K562 (cell line): ENCODE measurements around the gene CCDC33.

Source experiments
- JUN ChIP-seq, 2 experiments: sonication (generic) in 1 of 2; formaldehyde crosslinking in 1 of 2; IDR thresholded peaks; 2 replicates each; pipeline versions ENCODE4 v1.6.1 to v1.8.0; 2012 to 2022; ENCODE audit warnings: borderline replicate concordance in 2 of 2, mild to moderate bottlenecking in 2 of 2, improper control_type of control experiment in 1 of 2, low read depth in 1 of 2, low read length in 1 of 2, missing genetic modification reagents in 1 of 2
- NR2C2 ChIP-seq, 2 experiments: fragments of 200-800 bp in 1 of 2; sonication (Bioruptor generic) in 1 of 2; sonication (generic) in 1 of 2; formaldehyde crosslinking in 1 of 2; IDR thresholded peaks; 2 replicates each; pipeline versions ENCODE4 v1.6.1 to v1.8.0; 2016 to 2022; ENCODE audit warnings: mild to moderate bottlenecking in 1 of 2, missing compliant biosample characterization in 1 of 2, missing genetic modification characterization in 1 of 2, missing genetic modification reagents in 1 of 2
- OTX1 ChIP-seq: fragments of 450-650 bp; formaldehyde crosslinking; IDR thresholded peaks from 2 replicates; pipeline ENCODE4 v1.4.0; 2022; ENCODE audit warnings: mild to moderate bottlenecking
- POLR2A ChIP-seq: fragments of 450-650 bp; conservative IDR thresholded peaks from 2 replicates; pipeline ENCODE4 v1.6.1; 2016
- ZNF174 ChIP-seq: fragments of 250-450 bp; sonication (Bioruptor Pico); IDR thresholded peaks from 2 replicates; pipeline ENCODE4 v1.4.0; 2020; ENCODE audit warnings: mild to moderate bottlenecking
- ZNF274 ChIP-seq: IDR thresholded peaks from 2 replicates; pipeline ENCODE4 v1.6.1; 2011; ENCODE audit warnings: low read depth, mild to moderate bottlenecking, low read length, moderate library complexity, borderline replicate concordance
- ZNF408 ChIP-seq: fragments of 250-450 bp; sonication (Bioruptor Pico); IDR thresholded peaks from 2 replicates; pipeline ENCODE4 v1.4.0; 2020; ENCODE audit warnings: low read depth, mild to moderate bottlenecking, moderate library complexity
- ZNF584 ChIP-seq: fragments of 200-800 bp; sonication (Bioruptor generic); IDR thresholded peaks from 2 replicates; pipeline ENCODE4 v1.6.1; 2016; ENCODE audit warnings: low read depth, mild to moderate bottlenecking, missing genetic modification characterization, missing compliant biosample characterization
- TF ChIP-seq, protein P1 (sequence below), 2 experiments: fragments of 450-650 bp; IDR thresholded peaks; 2 replicates each; pipeline ENCODE4 v1.6.1; 2016
- TF ChIP-seq, protein P2 (sequence below): sonication (generic); formaldehyde crosslinking; IDR thresholded peaks from 2 replicates; pipeline ENCODE4 v1.8.1; 2023; ENCODE audit warnings: mild to moderate bottlenecking, missing genetic modification reagents
- TF ChIP-seq, protein P3 (sequence below), 3 experiments: IDR thresholded peaks in 2 of 3; conservative IDR thresholded peaks in 1 of 3; 2 replicates each; pipeline ENCODE4 v1.5.1; 2011 to 2012; ENCODE audit warnings: low read length in 3 of 3, mild to moderate bottlenecking in 3 of 3, control low read depth in 2 of 3, improper control_type of control experiment in 1 of 3, inconsistent platforms in 1 of 3, low read depth in 1 of 3, mixed read lengths in 1 of 3, moderate library complexity in 1 of 3; ENCODE audit not compliant: insufficient read depth in 2 of 3
- TF ChIP-seq, protein P4 (sequence below), 3 experiments: fragments of 200-800 bp in 1 of 3; fragments of 250-450 bp in 1 of 3; fragments of 450-650 bp in 1 of 3; sonication (Bioruptor Pico) in 1 of 3; sonication (Bioruptor generic) in 1 of 3; formaldehyde crosslinking in 1 of 3; IDR thresholded peaks; 2 replicates each; pipeline versions ENCODE4 v1.6.1 to v1.8.0; 2016 to 2022; ENCODE audit warnings: mild to moderate bottlenecking in 2 of 3, missing genetic modification characterization in 2 of 3, missing compliant biosample characterization in 1 of 3, moderate library complexity in 1 of 3
- TF ChIP-seq, protein P5 (sequence below): sonication (generic); formaldehyde crosslinking; IDR thresholded peaks from 2 replicates; pipeline ENCODE4 v1.9.0; 2022; ENCODE audit warnings: mild to moderate bottlenecking, missing genetic modification reagents
- TF ChIP-seq, protein P6 (sequence below), 2 experiments: fragments of 200-800 bp in 1 of 2; sonication (Bioruptor generic) in 1 of 2; sonication (generic) in 1 of 2; formaldehyde crosslinking in 1 of 2; IDR thresholded peaks in 1 of 2; conservative IDR thresholded peaks in 1 of 2; 2 replicates each; pipeline versions ENCODE4 v1.5.0 to v1.6.1; 2016 to 2020; ENCODE audit warnings: missing compliant biosample characterization in 1 of 2, missing genetic modification characterization in 1 of 2, missing genetic modification reagents in 1 of 2

DNA sequence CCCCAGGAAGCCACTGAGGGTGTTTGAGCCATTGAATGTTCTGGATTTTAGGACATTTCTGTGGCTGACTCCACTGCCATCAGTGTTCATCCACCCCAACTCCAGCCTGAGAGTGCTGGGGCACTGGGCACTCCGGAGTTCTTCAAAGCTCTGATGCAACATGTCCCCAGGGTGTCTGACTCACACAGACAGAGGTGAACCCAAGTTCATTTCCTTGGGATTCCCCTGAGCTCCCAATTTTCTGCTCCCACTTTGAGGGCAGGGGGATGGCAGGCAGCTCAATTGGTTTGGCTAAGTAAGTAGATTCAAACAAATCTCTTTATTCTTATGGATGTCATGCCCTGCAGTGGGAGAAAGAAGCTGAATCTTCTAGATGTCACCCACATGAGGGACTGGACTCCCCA is 35.7 kb upstream of the CCDC33 start:
- TF ChIP-seq ZNF274 (no peak), POLR2A (no peak), NR2C2 (CRISPR knock-in tag; IDR thresholded peaks at IDR 0.05) (no peak), NR2C2 (tag; IDR thresholded peaks at IDR 0.05) (no peak), OTX1 (CRISPR knock-in tag) (no peak), JUN (IDR thresholded peaks at IDR 0.05; ENCODE audit: borderline replicate concordance, low read depth, low read length) (no peak), JUN (CRISPR knock-in tag; IDR thresholded peaks at IDR 0.05; ENCODE audit: borderline replicate concordance) (no peak), ZNF408 (CRISPR knock-in tag) (no peak), ZNF174 (CRISPR knock-in tag) (no peak), ZNF584 (CRISPR knock-in tag) (no peak)
- TF ChIP-seq, protein P1, sequence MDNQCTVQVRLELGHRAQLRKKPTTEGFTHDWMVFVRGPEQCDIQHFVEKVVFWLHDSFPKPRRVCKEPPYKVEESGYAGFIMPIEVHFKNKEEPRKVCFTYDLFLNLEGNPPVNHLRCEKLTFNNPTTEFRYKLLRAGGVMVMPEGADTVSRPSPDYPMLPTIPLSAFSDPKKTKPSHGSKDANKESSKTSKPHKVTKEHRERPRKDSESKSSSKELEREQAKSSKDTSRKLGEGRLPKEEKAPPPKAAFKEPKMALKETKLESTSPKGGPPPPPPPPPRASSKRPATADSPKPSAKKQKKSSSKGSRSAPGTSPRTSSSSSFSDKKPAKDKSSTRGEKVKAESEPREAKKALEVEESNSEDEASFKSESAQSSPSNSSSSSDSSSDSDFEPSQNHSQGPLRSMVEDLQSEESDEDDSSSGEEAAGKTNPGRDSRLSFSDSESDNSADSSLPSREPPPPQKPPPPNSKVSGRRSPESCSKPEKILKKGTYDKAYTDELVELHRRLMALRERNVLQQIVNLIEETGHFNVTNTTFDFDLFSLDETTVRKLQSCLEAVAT (IDR thresholded peaks at IDR 0.05) = no peak
- TF ChIP-seq, protein P2, sequence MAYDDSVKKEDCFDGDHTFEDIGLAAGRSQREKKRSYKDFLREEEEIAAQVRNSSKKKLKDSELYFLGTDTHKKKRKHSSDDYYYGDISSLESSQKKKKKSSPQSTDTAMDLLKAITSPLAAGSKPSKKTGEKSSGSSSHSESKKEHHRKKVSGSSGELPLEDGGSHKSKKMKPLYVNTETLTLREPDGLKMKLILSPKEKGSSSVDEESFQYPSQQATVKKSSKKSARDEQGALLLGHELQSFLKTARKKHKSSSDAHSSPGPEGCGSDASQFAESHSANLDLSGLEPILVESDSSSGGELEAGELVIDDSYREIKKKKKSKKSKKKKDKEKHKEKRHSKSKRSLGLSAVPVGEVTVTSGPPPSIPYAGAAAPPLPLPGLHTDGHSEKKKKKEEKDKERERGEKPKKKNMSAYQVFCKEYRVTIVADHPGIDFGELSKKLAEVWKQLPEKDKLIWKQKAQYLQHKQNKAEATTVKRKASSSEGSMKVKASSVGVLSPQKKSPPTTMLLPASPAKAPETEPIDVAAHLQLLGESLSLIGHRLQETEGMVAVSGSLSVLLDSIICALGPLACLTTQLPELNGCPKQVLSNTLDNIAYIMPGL (CRISPR knock-in tag) = no peak
- TF ChIP-seq, protein P3, sequence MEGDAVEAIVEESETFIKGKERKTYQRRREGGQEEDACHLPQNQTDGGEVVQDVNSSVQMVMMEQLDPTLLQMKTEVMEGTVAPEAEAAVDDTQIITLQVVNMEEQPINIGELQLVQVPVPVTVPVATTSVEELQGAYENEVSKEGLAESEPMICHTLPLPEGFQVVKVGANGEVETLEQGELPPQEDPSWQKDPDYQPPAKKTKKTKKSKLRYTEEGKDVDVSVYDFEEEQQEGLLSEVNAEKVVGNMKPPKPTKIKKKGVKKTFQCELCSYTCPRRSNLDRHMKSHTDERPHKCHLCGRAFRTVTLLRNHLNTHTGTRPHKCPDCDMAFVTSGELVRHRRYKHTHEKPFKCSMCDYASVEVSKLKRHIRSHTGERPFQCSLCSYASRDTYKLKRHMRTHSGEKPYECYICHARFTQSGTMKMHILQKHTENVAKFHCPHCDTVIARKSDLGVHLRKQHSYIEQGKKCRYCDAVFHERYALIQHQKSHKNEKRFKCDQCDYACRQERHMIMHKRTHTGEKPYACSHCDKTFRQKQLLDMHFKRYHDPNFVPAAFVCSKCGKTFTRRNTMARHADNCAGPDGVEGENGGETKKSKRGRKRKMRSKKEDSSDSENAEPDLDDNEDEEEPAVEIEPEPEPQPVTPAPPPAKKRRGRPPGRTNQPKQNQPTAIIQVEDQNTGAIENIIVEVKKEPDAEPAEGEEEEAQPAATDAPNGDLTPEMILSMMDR (IDR thresholded peaks at IDR 0.05 in 2 of 3, conservative IDR thresholded peaks at IDR 0.05 in 1 of 3; ENCODE audit: insufficient read depth in 2 of 3, low read depth in 1 of 3, low read length in 3 of 3) = no peak
- TF ChIP-seq, protein P4, sequence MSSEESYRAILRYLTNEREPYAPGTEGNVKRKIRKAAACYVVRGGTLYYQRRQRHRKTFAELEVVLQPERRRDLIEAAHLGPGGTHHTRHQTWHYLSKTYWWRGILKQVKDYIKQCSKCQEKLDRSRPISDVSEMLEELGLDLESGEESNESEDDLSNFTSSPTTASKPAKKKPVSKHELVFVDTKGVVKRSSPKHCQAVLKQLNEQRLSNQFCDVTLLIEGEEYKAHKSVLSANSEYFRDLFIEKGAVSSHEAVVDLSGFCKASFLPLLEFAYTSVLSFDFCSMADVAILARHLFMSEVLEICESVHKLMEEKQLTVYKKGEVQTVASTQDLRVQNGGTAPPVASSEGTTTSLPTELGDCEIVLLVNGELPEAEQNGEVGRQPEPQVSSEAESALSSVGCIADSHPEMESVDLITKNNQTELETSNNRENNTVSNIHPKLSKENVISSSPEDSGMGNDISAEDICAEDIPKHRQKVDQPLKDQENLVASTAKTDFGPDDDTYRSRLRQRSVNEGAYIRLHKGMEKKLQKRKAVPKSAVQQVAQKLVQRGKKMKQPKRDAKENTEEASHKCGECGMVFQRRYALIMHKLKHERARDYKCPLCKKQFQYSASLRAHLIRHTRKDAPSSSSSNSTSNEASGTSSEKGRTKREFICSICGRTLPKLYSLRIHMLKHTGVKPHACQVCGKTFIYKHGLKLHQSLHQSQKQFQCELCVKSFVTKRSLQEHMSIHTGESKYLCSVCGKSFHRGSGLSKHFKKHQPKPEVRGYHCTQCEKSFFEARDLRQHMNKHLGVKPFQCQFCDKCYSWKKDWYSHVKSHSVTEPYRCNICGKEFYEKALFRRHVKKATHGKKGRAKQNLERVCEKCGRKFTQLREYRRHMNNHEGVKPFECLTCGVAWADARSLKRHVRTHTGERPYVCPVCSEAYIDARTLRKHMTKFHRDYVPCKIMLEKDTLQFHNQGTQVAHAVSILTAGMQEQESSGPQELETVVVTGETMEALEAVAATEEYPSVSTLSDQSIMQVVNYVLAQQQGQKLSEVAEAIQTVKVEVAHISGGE (CRISPR knock-in tag; IDR thresholded peaks at IDR 0.05) = no peak
- TF ChIP-seq, protein P5, sequence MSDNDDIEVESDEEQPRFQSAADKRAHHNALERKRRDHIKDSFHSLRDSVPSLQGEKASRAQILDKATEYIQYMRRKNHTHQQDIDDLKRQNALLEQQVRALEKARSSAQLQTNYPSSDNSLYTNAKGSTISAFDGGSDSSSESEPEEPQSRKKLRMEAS (CRISPR knock-in tag) = no peak
- TF ChIP-seq, protein P6, sequence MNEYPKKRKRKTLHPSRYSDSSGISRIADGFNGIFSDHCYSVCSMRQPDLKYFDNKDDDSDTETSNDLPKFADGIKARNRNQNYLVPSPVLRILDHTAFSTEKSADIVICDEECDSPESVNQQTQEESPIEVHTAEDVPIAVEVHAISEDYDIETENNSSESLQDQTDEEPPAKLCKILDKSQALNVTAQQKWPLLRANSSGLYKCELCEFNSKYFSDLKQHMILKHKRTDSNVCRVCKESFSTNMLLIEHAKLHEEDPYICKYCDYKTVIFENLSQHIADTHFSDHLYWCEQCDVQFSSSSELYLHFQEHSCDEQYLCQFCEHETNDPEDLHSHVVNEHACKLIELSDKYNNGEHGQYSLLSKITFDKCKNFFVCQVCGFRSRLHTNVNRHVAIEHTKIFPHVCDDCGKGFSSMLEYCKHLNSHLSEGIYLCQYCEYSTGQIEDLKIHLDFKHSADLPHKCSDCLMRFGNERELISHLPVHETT (CRISPR knock-in tag; conservative IDR thresholded peaks at IDR 0.05 in 1 of 2, IDR thresholded peaks at IDR 0.05 in 1 of 2) = no peak
